ENCODE results near the gene PPP6R3. TPM values are rescaled to one million over a fixed set of nuclear protein-coding genes. Genes with fewer than 3 reads are reported as not detected.

PPP6R3 gene
- total RNA-seq, 1 experiment from 2014 or later = 171 TPM

- Histone ChIP-seq H3K9me2 (replicated peaks; ENCODE audit: low read length) (no peaks in the 10 kb centered on the region), H3K27me3 (ENCODE audit: low read length) (no peaks in the 10 kb centered on the region), H3K4me2 (ENCODE audit: low read length) (no peak overlapping the region), H3K4me1 (ENCODE audit: insufficient read depth, low read length) (no peaks in the 10 kb centered on the region), H3F3A (ENCODE audit: low read length, unreplicated experiment) (no peaks in the 10 kb centered on the region), H3K27ac (ENCODE audit: low read length) (no peak overlapping the region), H3K9ac (ENCODE audit: low read length) (no peak overlapping the region), H3K9me3 (ENCODE audit: low read length) (no peaks in the 10 kb centered on the region), H3K79me2 (ENCODE audit: low read length) (peaks cover 97% of the 10 kb centered on the region), H3K36me3 (ENCODE audit: low read depth, low read length) (no peaks in the 10 kb centered on the region), H2AFZ (ENCODE audit: low read length) (no peak overlapping the region), H3K4me3 (ENCODE audit: low read length) (no peak overlapping the region), H4K20me1 (ENCODE audit: low read length) (peaks cover 79% of the 10 kb centered on the region)
- ChIA-PET CTCF (no interaction called here), POLR2A (ENCODE audit: unreplicated experiment) (no interaction called here)
- ATAC-seq (no peak), DNase-seq (no peak)
- no TSS peak for BruUV-seq (replicated peaks)
- intact Hi-C loops (cut with micrococcal nuclease) = no loop called here
- TF ChIP-seq CTCF (conservative IDR thresholded peaks at IDR 0.05; ENCODE audit: low read depth, low read length) = no peak
- TF ChIP-seq EZH2 (IDR thresholded peaks at IDR 0.05; ENCODE audit: low read length, unreplicated experiment) = no peak
- TF ChIP-seq EZH2phosphoT487 (IDR thresholded peaks at IDR 0.05; ENCODE audit: borderline replicate concordance, low read length) = no peak
These were observed 41.3 kb downstream of the PPP6R3 start for GRCh38 chr11:68501813-68502212.

- Histone ChIP-seq H2AFZ (ENCODE audit: low read length) (no peak overlapping the region), H3K4me3 (ENCODE audit: low read length) (no peak overlapping the region), H3K79me2 (ENCODE audit: low read length) (peaks cover 99% of the 10 kb centered on the region), H3K27ac (ENCODE audit: low read length) (no peak overlapping the region), H3K36me3 (ENCODE audit: low read depth, low read length) (no peaks in the 10 kb centered on the region), H4K20me1 (ENCODE audit: low read length) (peaks cover 80% of the 10 kb centered on the region), H3K4me1 (ENCODE audit: insufficient read depth, low read length) (no peaks in the 10 kb centered on the region), H3K27me3 (ENCODE audit: low read length) (no peaks in the 10 kb centered on the region), H3K9ac (ENCODE audit: low read length) (no peak overlapping the region), H3K9me2 (replicated peaks; ENCODE audit: low read length) (no peaks in the 10 kb centered on the region), H3K9me3 (ENCODE audit: low read length) (no peaks in the 10 kb centered on the region), H3F3A (ENCODE audit: low read length, unreplicated experiment) (no peaks in the 10 kb centered on the region), H3K4me2 (ENCODE audit: low read length) (no peak overlapping the region)
- no TSS peak for BruUV-seq (replicated peaks)
- TF ChIP-seq EZH2phosphoT487 (IDR thresholded peaks at IDR 0.05; ENCODE audit: borderline replicate concordance, low read length) (no peak), CTCF (conservative IDR thresholded peaks at IDR 0.05; ENCODE audit: low read depth, low read length) (no peak), EZH2 (IDR thresholded peaks at IDR 0.05; ENCODE audit: low read length, unreplicated experiment) (no peak)
- no peak for ATAC-seq
- POLR2A ChIA-PET (ENCODE audit: unreplicated experiment) = no interaction called here
- DNase-seq = no peak
- intact Hi-C loops (cut with micrococcal nuclease) = no loop called here
- CTCF ChIA-PET = no interaction called here
These were observed 42.7 kb downstream of the PPP6R3 start for GRCh38 chr11:68503251-68503687.

GRCh38 chr11:68503792-68504191 is 43.2 kb downstream of the PPP6R3 start:
- Histone ChIP-seq H3K9me3 (ENCODE audit: low read length) (no peaks in the 10 kb centered on the region), H3K4me2 (ENCODE audit: low read length) (no peak overlapping the region), H3K27me3 (ENCODE audit: low read length) (no peaks in the 10 kb centered on the region), H3K79me2 (ENCODE audit: low read length) (peaks cover 99% of the 10 kb centered on the region), H3K4me1 (ENCODE audit: insufficient read depth, low read length) (no peaks in the 10 kb centered on the region), H3K27ac (ENCODE audit: low read length) (no peak overlapping the region), H3F3A (ENCODE audit: low read length, unreplicated experiment) (no peaks in the 10 kb centered on the region), H3K4me3 (ENCODE audit: low read length) (no peak overlapping the region), H3K36me3 (ENCODE audit: low read depth, low read length) (no peaks in the 10 kb centered on the region), H3K9me2 (replicated peaks; ENCODE audit: low read length) (no peaks in the 10 kb centered on the region), H4K20me1 (ENCODE audit: low read length) (peaks cover 79% of the 10 kb centered on the region), H2AFZ (ENCODE audit: low read length) (no peak overlapping the region), H3K9ac (ENCODE audit: low read length) (no peak overlapping the region)
- ChIA-PET CTCF (no interaction called here), POLR2A (ENCODE audit: unreplicated experiment) (no interaction called here)
- no peak for TF ChIP-seq EZH2phosphoT487 (IDR thresholded peaks at IDR 0.05; ENCODE audit: borderline replicate concordance, low read length)
- no peak for TF ChIP-seq CTCF (conservative IDR thresholded peaks at IDR 0.05; ENCODE audit: low read depth, low read length)
- no peak for TF ChIP-seq EZH2 (IDR thresholded peaks at IDR 0.05; ENCODE audit: low read length, unreplicated experiment)
- no TSS peak for BruUV-seq (replicated peaks)
- ATAC-seq = no peak
- DNase-seq = no peak
- intact Hi-C loops (cut with micrococcal nuclease) = no loop called here

All from PC-3 (cell line).